Natural killer cell (primary cell): ENCODE results near the gene SLC41A3. TPM values are rescaled to one million over a fixed set of nuclear protein-coding genes. Genes with fewer than 3 reads are reported as not detected.

Source experiments
- ATAC-seq, 3 donors: fragments of 150-1000 bp in 2 of 3; fragments of 200-7000 bp in 1 of 3; cut with Tn5 transposase; 1 replicate in 1 of 3; 2 replicates in 2 of 3; pipeline ENCODE4 v1.10.0; 2021; ENCODE audit warnings: mild to moderate bottlenecking in 2 of 3, moderate library complexity in 2 of 3
- DNase-seq, 2 donors: peaks; one replicate each; pipeline versions ENCODE4 v3.0.0 to v3.0.0-alpha.2; 2013 to 2021; ENCODE audit warnings: mixed read lengths in 1 of 2
- H3K27ac ChIP-seq: one replicate; pipeline ENCODE4 v1.5.1; 2013; ENCODE audit warnings: mild to moderate bottlenecking, low read length
- H3K27me3 ChIP-seq: one replicate; pipeline ENCODE4 v1.6.1; 2013; ENCODE audit warnings: low read length; ENCODE audit not compliant: control insufficient read depth, insufficient read depth
- H3K36me3 ChIP-seq: one replicate; pipeline ENCODE4 v1.6.1; 2013; ENCODE audit warnings: low read length; ENCODE audit not compliant: control insufficient read depth, insufficient read depth
- H3K4me1 ChIP-seq: one replicate; pipeline ENCODE4 v1.6.1; 2013; ENCODE audit warnings: low read length; ENCODE audit not compliant: control insufficient read depth, insufficient read depth
- H3K4me3 ChIP-seq: one replicate; pipeline ENCODE4 v1.5.1; 2013; ENCODE audit warnings: low read length
- H3K9me3 ChIP-seq: one replicate; pipeline ENCODE4 v1.6.1; 2013; ENCODE audit warnings: low read length; ENCODE audit not compliant: control insufficient read depth, insufficient read depth
- H3K27ac Mint-ChIP-seq, 2 donors: one replicate each; pipeline ENCODE4 v1.8.0; 2022; ENCODE audit warnings: mild to moderate bottlenecking in 2 of 2, mixed read lengths in 2 of 2, moderate library complexity in 1 of 2
- H3K27me3 Mint-ChIP-seq, 2 donors: one replicate each; pipeline ENCODE4 v1.8.0; 2022; ENCODE audit warnings: low read depth in 2 of 2, mixed read lengths in 2 of 2
- H3K36me3 Mint-ChIP-seq: one replicate; pipeline ENCODE4 v1.8.0; 2022; ENCODE audit warnings: mixed read lengths
- H3K4me1 Mint-ChIP-seq, 2 donors: one replicate each; pipeline ENCODE4 v1.8.0; 2022; ENCODE audit warnings: mixed read lengths in 2 of 2
- H3K4me3 Mint-ChIP-seq: one replicate; pipeline ENCODE4 v1.8.0; 2022; ENCODE audit warnings: mild to moderate bottlenecking, moderate library complexity, mixed read lengths
- H3K9me3 Mint-ChIP-seq, 2 donors: one replicate each; pipeline ENCODE4 v1.8.0; 2022; ENCODE audit warnings: mixed read lengths in 2 of 2
- WGBS: methylation state at CpG from one replicate; pipeline ENCODE4 v1.1.7; 2013; ENCODE audit warnings: missing lambda C conversion rate; ENCODE audit not compliant: insufficient coverage; 5-methylcytosine and 5-hydroxymethylcytosine counted together
- intact Hi-C: fragments of 100-400 bp; cut with micrococcal nuclease; formaldehyde crosslinking; loops from one replicate; pipeline ENCODE4 v1.14.2; 2022
- total RNA-seq, 4 donors: library from RNA; stranded (reverse); fragments of 120-200 nt in 1 of 4; gene quantifications; one replicate each; pipeline versions ENCODE4 v1.2.3 to v1.2.4, GENCODE V29; 2013 to 2022
- TF ChIP-seq, protein P1 (sequence below): fragments of 200-600 bp; IDR thresholded peaks from one replicate; pipeline ENCODE4 v1.8.0; 2022; ENCODE audit warnings: antibody characterized with exemption

Gene SLC41A3
- total RNA-seq, 3 donors from 2014 or later (not counting 1 experiment from before 2014, with no cell fraction given), result 24.2 to 29.6 (median 27.1) TPM

DNA sequence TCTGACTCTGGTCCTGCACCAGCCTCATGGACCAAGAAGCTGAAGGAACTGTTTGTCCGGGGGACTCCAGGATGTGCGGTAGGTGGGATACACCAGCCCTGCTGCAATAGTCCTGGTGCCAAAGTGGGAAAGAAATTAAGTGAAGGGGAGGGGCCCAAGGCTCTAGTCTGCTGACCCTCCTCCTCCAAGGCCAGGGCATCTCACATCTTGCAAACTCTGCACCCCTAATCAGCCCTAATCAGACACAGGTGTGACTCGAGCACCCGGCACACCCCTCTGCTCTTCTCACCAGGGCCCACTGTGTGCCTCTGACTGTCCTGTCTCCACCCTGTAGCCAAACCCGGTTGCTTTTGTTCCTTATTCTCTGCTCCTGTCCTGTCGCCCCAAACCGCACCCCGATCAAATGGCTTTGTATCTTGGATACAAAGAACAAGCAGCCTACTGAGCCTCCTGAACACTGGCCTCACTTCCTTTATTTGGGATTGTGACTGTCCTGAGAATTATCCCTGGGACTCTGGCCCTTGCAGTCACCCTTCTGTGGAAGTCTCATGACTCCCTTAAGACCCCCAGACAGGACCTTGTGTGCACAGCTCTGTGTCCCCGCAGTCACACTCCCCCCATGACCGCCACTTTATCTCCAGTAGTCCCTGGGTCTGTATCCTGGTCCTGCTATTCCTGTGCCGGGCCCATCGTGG lies 26.7 kb upstream of the SLC41A3 start:
- H3K9me3 Mint-ChIP-seq, result no peaks in the 10 kb centered on the region
- 93% methylated on average over 12 of the region's 12 CpGs for WGBS
- H3K9me3 ChIP-seq, result no peaks in the 10 kb centered on the region
- H3K36me3 ChIP-seq, result no peaks in the 10 kb centered on the region
- no peaks in the 10 kb centered on the region for H3K27me3 ChIP-seq
- ATAC-seq (no peak), DNase-seq (no peak)
- no peak overlapping the region for H3K4me3 ChIP-seq
- H3K36me3 Mint-ChIP-seq, result no peaks in the 10 kb centered on the region
- TF ChIP-seq, protein P1, sequence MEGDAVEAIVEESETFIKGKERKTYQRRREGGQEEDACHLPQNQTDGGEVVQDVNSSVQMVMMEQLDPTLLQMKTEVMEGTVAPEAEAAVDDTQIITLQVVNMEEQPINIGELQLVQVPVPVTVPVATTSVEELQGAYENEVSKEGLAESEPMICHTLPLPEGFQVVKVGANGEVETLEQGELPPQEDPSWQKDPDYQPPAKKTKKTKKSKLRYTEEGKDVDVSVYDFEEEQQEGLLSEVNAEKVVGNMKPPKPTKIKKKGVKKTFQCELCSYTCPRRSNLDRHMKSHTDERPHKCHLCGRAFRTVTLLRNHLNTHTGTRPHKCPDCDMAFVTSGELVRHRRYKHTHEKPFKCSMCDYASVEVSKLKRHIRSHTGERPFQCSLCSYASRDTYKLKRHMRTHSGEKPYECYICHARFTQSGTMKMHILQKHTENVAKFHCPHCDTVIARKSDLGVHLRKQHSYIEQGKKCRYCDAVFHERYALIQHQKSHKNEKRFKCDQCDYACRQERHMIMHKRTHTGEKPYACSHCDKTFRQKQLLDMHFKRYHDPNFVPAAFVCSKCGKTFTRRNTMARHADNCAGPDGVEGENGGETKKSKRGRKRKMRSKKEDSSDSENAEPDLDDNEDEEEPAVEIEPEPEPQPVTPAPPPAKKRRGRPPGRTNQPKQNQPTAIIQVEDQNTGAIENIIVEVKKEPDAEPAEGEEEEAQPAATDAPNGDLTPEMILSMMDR, result no peak
- no peaks in the 10 kb centered on the region for H3K27me3 Mint-ChIP-seq
- no peak overlapping the region for H3K27ac Mint-ChIP-seq
- H3K4me3 Mint-ChIP-seq, result no peak overlapping the region
- H3K4me1 Mint-ChIP-seq, result no peaks in the 10 kb centered on the region
- H3K27ac ChIP-seq, result no peak overlapping the region
- intact Hi-C loops, result no loop called here
- no peaks in the 10 kb centered on the region for H3K4me1 ChIP-seq

DNA sequence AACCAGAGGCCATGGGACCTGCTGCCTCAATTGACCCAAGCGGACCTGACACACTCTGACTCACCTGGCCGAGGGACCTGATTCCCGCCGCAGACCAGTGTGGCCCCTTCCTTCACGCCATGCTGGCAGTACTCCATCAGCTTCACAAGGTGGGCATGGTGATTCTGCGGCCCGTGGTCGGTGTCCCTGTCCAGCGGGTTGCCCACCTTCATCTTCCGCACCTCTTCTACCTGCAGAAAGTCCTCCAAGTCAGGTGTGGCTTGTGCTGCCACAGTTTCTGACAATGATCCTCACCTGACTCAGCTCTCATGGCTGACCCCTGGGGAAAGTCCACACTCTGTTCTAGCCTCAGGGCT lies 25.9 kb upstream of the SLC41A3 start:
- intact Hi-C loops, result no loop called here
- no peak overlapping the region for H3K27ac Mint-ChIP-seq

DNA sequence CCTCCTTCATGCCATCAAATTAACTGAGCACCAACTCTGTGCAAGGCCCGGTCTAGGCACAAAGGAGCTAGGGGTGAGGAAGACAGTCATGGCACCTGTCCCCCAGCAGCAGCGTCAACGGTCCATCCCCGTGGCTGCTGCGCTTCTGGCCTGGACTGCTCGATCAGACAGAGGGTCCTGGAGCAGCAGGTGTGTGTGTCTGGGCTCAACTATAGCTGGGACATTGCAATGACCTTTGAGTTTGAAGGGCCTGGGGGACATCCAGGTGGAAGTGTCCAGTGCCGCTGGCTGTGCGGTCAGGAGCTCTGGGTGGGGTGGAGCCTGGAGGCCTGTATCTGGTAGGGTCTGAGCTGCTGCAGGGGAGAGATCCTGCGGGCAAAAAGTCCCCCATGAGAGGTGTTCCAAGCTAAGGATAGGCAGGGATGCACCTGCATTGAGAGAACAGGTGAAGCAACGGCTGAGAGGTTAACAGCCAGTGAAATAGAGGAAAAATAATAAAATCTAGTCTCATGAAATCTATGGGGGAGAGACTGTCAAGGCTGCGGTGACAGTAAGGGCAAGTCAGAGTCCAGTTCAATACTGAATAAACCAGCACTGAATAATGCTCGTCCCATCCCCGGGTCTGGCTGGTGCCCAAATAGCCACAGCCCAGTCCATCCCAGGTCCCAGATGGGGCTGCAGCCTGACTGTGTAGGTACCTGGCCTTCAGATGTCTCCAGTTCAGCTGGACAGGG lies 25.4 kb upstream of the SLC41A3 start:
- ATAC-seq (no peak), DNase-seq (peak in 1 of 2 donors; percentile 1)
- no peaks in the 10 kb centered on the region for H3K36me3 ChIP-seq
- no peaks in the 10 kb centered on the region for H3K4me1 Mint-ChIP-seq
- no peak overlapping the region for H3K27ac ChIP-seq
- TF ChIP-seq, protein P1, result no peak
- H3K9me3 ChIP-seq, result no peaks in the 10 kb centered on the region
- no peak overlapping the region for H3K4me3 Mint-ChIP-seq
- no peak overlapping the region for H3K4me3 ChIP-seq
- intact Hi-C loops, result no loop called here
- H3K27ac Mint-ChIP-seq, result no peak overlapping the region
- H3K27me3 Mint-ChIP-seq, result no peaks in the 10 kb centered on the region
- H3K4me1 ChIP-seq, result no peaks in the 10 kb centered on the region
- H3K27me3 ChIP-seq, result no peaks in the 10 kb centered on the region
- no peaks in the 10 kb centered on the region for H3K36me3 Mint-ChIP-seq
- no peaks in the 10 kb centered on the region for H3K9me3 Mint-ChIP-seq
- 92% methylated on average over 13 of the region's 13 CpGs for WGBS

More for the DNA sequence above, 25.9 kb upstream of the SLC41A3 start:
- ATAC-seq (no peak), DNase-seq (peak in 1 of 2 donors; percentile 9)
- no peak overlapping the region for H3K4me3 ChIP-seq
- Mint-ChIP-seq H3K4me1 (no peaks in the 10 kb centered on the region), H3K9me3 (no peaks in the 10 kb centered on the region), H3K27me3 (no peaks in the 10 kb centered on the region), H3K36me3 (no peaks in the 10 kb centered on the region), H3K4me3 (no peak overlapping the region)
- no peaks in the 10 kb centered on the region for H3K36me3 ChIP-seq
- no peaks in the 10 kb centered on the region for H3K4me1 ChIP-seq
- H3K27ac ChIP-seq, result no peak overlapping the region
- no peaks in the 10 kb centered on the region for H3K27me3 ChIP-seq
- no peaks in the 10 kb centered on the region for H3K9me3 ChIP-seq
- TF ChIP-seq, protein P1, result no peak
- WGBS, result 94% methylated on average over 10 of the region's 10 CpGs
